Activated B cell treated with CpG ODN at 0.5 μM for 24 hours (primary cell): ENCODE measurements around the gene NUBP2. TPM values are rescaled to one million over a fixed set of nuclear protein-coding genes. Genes with fewer than 3 reads are reported as not detected.

ENCODE experiments used
- ATAC-seq: fragments of 200-7000 bp; cut with Tn5 transposase; one replicate; pipeline ENCODE4 v1.10.0; 2021; ENCODE audit warnings: low read depth, mild to moderate bottlenecking, moderate library complexity
- CTCF ChIA-PET: fragments of 350-600 bp; sonication (Branson Sonifier 250); formaldehyde crosslinking; loops from one replicate; lab custom pipeline; 2021; ENCODE audit warnings: antibody characterized with exemption; lab: Charles Lee
- POLR2A ChIA-PET: fragments of 350-600 bp; sonication (Branson Sonifier 250); formaldehyde crosslinking; loops from one replicate; lab custom pipeline; 2021; ENCODE audit warnings: antibody characterized with exemption; lab: Charles Lee
- DNase-seq: peaks from one replicate; pipeline ENCODE4 v3.0.0; 2022
- H3K27ac Mint-ChIP-seq: one replicate; pipeline ENCODE4 v1.8.0; 2020; ENCODE audit warnings: mixed read lengths
- H3K27me3 Mint-ChIP-seq: one replicate; pipeline ENCODE4 v1.8.0; 2021; ENCODE audit warnings: mixed read lengths
- H3K36me3 Mint-ChIP-seq: one replicate; pipeline ENCODE4 v1.8.0; 2021; ENCODE audit warnings: low read depth, mixed read lengths
- H3K4me1 Mint-ChIP-seq: one replicate; pipeline ENCODE4 v1.8.0; 2021; ENCODE audit warnings: mixed read lengths
- H3K4me3 Mint-ChIP-seq: one replicate; pipeline ENCODE4 v1.8.0; 2020; ENCODE audit warnings: mild to moderate bottlenecking, mixed read lengths
- H3K9me3 Mint-ChIP-seq: one replicate; pipeline ENCODE4 v1.8.0; 2020; ENCODE audit warnings: mixed read lengths
- intact Hi-C: fragments of 100-400 bp; cut with micrococcal nuclease; formaldehyde crosslinking; loops from one replicate; pipeline ENCODE4 v1.15.1; 2024
- total RNA-seq: library from RNA; stranded (reverse); gene quantifications from 2 replicates; pipeline ENCODE4 v1.2.3, GENCODE V29; 2022
- TF ChIP-seq, protein P1 (sequence below): fragments of 200-600 bp; IDR thresholded peaks from one replicate; pipeline ENCODE4 v1.8.0; 2022; ENCODE audit warnings: antibody characterized with exemption, mild to moderate bottlenecking

The NUBP2 gene
- total RNA-seq, 1 donor from 2014 or later: 54.2 TPM

DNA sequence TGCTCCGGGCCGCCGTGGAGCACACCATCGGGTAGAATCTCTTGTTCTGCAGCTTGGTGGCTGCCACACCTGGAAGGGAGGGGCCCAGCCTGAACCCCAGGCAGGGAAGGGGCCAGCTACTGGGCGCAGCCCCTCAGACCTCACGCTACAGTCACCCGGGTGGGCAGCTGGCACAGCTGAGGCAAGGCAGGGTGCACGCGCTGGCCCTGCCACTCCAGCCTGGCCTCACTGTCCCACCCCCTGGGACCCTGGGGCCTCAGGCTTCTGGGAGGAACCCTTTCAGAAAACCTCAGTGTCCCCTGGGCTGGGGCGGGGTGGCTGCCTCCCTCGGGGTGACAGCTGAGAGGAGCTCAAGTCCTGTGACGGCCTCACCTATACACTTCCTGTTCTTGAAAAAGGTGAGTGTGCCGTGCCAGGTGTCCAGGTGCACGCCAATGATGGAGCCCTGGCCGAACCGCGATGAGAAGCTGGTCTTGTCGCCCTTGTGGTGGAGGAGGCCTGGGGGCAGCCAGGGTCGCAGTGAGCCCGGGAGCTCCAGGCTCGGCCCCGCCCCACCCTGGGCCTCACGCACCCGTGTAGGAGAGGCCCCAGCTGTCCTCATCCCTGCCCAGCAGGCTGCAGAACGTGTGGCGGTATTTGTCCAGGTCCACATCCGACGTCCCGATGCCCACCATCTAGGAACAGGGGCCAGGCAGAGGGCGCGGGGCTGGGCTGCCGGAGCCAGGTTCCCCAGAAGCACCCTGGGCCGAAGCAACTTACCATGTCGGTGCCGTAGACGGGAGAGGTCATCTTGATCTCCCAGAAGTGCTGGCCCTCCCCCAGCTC lies 5.2 kb upstream of the NUBP2 start:
- H3K36me3 Mint-ChIP-seq: peaks cover 13% of the 10 kb centered on the region
- no peak overlapping the region for H3K27ac Mint-ChIP-seq
- no peaks in the 10 kb centered on the region for H3K9me3 Mint-ChIP-seq
- TF ChIP-seq, protein P1, sequence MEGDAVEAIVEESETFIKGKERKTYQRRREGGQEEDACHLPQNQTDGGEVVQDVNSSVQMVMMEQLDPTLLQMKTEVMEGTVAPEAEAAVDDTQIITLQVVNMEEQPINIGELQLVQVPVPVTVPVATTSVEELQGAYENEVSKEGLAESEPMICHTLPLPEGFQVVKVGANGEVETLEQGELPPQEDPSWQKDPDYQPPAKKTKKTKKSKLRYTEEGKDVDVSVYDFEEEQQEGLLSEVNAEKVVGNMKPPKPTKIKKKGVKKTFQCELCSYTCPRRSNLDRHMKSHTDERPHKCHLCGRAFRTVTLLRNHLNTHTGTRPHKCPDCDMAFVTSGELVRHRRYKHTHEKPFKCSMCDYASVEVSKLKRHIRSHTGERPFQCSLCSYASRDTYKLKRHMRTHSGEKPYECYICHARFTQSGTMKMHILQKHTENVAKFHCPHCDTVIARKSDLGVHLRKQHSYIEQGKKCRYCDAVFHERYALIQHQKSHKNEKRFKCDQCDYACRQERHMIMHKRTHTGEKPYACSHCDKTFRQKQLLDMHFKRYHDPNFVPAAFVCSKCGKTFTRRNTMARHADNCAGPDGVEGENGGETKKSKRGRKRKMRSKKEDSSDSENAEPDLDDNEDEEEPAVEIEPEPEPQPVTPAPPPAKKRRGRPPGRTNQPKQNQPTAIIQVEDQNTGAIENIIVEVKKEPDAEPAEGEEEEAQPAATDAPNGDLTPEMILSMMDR: no peak
- no peaks in the 10 kb centered on the region for H3K27me3 Mint-ChIP-seq
- H3K4me3 Mint-ChIP-seq: no peak overlapping the region
- intact Hi-C loops: no loop called here
- ChIA-PET POLR2A (no interaction called here), CTCF (interaction anchor here (0.5 kb wide), 1 partner anchor 176 kb away, joined by 3 read pairs; no protein-coding TSS in a partner anchor)
- no peak for DNase-seq
- ATAC-seq: no peak
- peaks cover 17% of the 10 kb centered on the region for H3K4me1 Mint-ChIP-seq

DNA sequence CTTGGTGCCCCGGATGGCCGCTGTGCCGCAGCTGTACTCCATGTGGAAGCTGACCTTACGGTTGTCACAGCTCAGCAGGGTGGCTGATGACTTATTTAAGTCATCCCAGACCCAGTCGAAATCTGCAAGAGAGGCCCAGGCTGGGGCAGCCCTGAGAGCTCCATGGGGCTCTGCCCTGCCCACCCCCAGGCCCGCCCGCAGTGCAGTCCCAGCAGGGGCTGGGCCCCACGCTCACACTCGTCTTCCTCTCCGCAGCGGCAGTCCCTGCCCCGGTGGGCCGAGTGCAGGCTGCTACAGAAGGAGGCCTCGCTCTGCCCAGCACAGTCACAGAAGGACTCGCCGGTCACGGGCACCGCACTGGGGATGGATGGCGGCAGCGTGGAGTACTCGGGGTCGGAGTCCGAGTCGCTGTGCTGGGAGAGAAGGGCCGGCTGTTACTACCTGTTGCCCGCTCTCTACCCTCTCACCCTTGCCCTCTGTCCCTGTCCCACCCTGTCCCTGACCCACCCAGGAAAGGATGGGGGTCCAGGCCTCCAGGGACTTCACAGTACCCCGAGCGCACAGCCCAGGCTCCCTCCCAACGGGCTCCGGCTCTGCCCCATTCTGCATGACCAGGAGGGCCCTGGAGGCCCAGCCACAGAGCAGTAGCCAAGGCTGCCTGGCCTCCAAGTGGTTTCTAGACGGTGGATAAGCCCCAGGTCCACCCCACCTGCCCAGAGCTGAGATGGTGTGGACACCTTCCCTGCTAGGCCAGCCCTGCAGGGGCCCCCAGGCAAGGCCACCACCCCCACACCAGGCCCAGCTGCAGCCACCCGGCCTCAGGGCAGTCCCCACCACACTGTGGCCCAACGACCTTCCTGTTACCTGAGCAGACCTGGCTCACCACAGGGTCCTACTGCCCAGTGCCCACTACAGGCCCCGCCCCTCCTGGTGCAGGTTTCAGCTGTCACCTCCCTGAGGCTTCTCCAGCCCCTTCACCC lies 4.3 kb upstream of the NUBP2 start:
- Mint-ChIP-seq H3K36me3 (peaks cover 10% of the 10 kb centered on the region), H3K27me3 (no peaks in the 10 kb centered on the region), H3K4me1 (peaks cover 23% of the 10 kb centered on the region), H3K9me3 (no peaks in the 10 kb centered on the region), H3K4me3 (no peak overlapping the region), H3K27ac (peak overlapping the region; percentile 41)
- intact Hi-C loops: no loop called here
- ChIA-PET CTCF (no interaction called here), POLR2A (interaction anchor here (0.9 kb wide), 2 partner anchors 9 to 186 kb away, joined by 3 to 5 read pairs; partner anchors contain the start of gene RPS2)
- ATAC-seq: no peak
- no peak for DNase-seq
- TF ChIP-seq, protein P1: no peak

DNA sequence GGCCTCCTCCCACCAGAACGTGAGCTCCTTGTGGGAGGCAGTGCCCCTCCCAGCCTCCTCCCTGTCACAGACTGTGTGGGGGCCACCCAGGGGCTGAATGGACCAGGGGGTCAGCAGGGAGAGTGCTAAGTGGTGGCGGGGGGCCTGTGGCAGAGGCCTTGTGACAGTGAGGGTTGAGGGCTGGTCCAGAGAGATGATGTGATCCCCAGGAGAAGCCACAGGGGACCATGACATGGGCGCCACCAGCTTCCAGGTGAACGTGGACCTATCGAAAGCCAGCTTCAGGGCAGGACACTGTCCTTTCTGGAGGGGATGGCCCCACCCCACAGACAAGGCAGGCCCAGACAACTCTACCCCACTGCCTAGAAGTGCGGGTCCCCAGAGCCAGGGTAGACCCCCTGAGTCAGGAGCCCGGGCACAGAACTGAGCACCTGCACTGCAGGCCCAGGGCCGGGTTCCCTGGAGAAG lies 3.5 kb upstream of the NUBP2 start:
- no peaks in the 10 kb centered on the region for H3K27me3 Mint-ChIP-seq
- peak overlapping the region; percentile 41 for H3K27ac Mint-ChIP-seq
- no peaks in the 10 kb centered on the region for H3K9me3 Mint-ChIP-seq
- TF ChIP-seq, protein P1: no peak
- CTCF ChIA-PET: no interaction called here
- POLR2A ChIA-PET: interaction anchor here (0.9 kb wide), 2 partner anchors 9 to 185 kb away, joined by 3 to 5 read pairs; partner anchors contain the start of gene RPS2
- H3K4me1 Mint-ChIP-seq: peaks cover 24% of the 10 kb centered on the region
- DNase-seq: no peak
- H3K36me3 Mint-ChIP-seq: peaks cover 10% of the 10 kb centered on the region
- H3K4me3 Mint-ChIP-seq: no peak overlapping the region
- intact Hi-C loops: no loop called here
- ATAC-seq: no peak

DNA sequence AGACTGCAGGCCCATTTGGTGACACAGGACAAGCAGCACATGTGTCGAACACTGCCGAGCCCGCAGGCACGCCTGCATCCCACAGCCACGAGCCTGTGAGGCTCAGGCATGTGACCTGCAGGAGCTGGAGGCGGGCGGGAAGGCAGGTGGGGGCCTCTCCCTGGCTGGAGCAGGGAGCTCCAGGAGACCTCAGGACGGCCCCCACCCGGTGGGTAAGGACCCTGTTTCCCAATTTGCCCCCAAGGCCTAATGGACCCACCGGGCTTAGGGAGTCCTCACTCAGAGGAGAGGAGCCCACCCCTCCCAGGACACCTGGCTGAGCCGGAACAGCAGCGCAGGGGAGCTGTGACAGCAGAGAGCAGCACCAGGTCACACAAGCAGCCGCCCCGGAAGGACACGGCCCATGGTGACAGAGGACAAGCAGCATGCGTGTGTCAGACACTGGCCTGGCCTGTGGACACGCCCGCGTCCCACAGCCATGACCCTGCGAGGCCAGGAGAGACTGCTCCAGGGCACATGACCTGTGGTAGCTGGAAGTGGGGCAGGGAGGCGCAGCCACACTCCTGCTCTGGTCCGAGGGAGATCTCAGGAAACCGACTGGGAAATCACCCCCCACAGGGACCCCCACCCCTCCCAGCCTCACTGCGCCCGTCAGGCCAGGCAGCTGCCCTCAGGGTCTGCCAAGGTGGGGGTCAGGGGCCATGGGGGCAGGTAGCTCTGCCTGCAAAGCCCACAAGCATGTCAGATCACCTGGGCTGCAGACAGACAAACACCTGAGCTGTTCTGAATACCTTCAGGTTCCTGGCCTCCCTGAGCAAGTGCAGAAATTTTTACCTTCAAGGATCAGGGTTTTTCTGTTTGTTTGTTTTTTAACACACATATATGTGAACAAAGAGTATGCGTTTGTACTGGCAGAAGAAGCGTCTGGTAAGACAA lies 2.8 kb upstream of the NUBP2 start:
- no peak for DNase-seq
- Mint-ChIP-seq H3K4me1 (peaks cover 23% of the 10 kb centered on the region), H3K9me3 (no peaks in the 10 kb centered on the region), H3K27ac (no peak overlapping the region), H3K36me3 (peaks cover 8% of the 10 kb centered on the region), H3K4me3 (no peak overlapping the region), H3K27me3 (no peaks in the 10 kb centered on the region)
- ATAC-seq: no peak
- POLR2A ChIA-PET: interaction anchor here (1.0 to 1.2 kb wide), 2 partner anchors 8 to 471 kb away, joined by 3 read pairs; partner anchors contain the start of gene NME3
- TF ChIP-seq, protein P1: no peak
- intact Hi-C loops: loop anchor here (5.0 kb wide), 1 partner anchor 192 kb away; the partner anchor contains the start of gene TBL3
- CTCF ChIA-PET: no interaction called here
